Esophagus squamous epithelium (tissue), 4 donors: ENCODE measurements around the gene ASGR1.

Experiments
- CTCF ChIP-seq, 6 experiments: fragments of 450-650 bp in 4 of 6; fragments of 200-600 bp in 2 of 6; sonication (generic) in 2 of 6; IDR thresholded peaks; one replicate each; pipeline ENCODE4 v1.5.1; 2016 to 2019; ENCODE audit warnings: antibody characterized with exemption in 6 of 6, mild to moderate bottlenecking in 4 of 6, moderate library complexity in 4 of 6
- POLR2A ChIP-seq, 4 donors: fragments of 450-650 bp; IDR thresholded peaks; one replicate each; pipeline ENCODE4 v1.6.1; 2017; ENCODE audit warnings: antibody characterized with exemption in 4 of 4, mild to moderate bottlenecking in 4 of 4, moderate library complexity in 3 of 4

GRCh38 chr17:7218166-7218565 lies 39.0 kb upstream of the ASGR1 start:
- TF ChIP-seq CTCF (IDR thresholded peaks at IDR 0.05) (no peak), POLR2A (IDR thresholded peaks at IDR 0.05) (no peak)
